Prostate gland (tissue), 2 donors: ENCODE measurements around the gene CENPN.

Experiments
- CTCF ChIP-seq, 4 experiments: fragments of 200-600 bp in 2 of 4; fragments of 450-650 bp in 2 of 4; sonication (generic) in 2 of 4; IDR thresholded peaks; 1 replicate in 3 of 4; 2 replicates in 1 of 4; pipeline ENCODE4 v1.5.1; 2016 to 2019; ENCODE audit warnings: antibody characterized with exemption in 4 of 4, mild to moderate bottlenecking in 2 of 4, moderate library complexity in 2 of 4
- POLR2A ChIP-seq: fragments of 450-650 bp; IDR thresholded peaks from one replicate; pipeline ENCODE4 v1.6.1; 2016; ENCODE audit warnings: antibody characterized with exemption, mild to moderate bottlenecking

- TF ChIP-seq CTCF (IDR thresholded peaks at IDR 0.05): no peak
- no peak for TF ChIP-seq POLR2A
Measured at GRCh38 chr16:81080233-81080632, 73.2 kb downstream of the CENPN start.
